ENCODE results near the gene WASL. TPM values are rescaled to one million over a fixed set of nuclear protein-coding genes. Genes with fewer than 3 reads are reported as not detected.

Gene WASL
- total RNA-seq, 2 donors from 2014 or later, result 20.9 to 24.7 TPM

DNA sequence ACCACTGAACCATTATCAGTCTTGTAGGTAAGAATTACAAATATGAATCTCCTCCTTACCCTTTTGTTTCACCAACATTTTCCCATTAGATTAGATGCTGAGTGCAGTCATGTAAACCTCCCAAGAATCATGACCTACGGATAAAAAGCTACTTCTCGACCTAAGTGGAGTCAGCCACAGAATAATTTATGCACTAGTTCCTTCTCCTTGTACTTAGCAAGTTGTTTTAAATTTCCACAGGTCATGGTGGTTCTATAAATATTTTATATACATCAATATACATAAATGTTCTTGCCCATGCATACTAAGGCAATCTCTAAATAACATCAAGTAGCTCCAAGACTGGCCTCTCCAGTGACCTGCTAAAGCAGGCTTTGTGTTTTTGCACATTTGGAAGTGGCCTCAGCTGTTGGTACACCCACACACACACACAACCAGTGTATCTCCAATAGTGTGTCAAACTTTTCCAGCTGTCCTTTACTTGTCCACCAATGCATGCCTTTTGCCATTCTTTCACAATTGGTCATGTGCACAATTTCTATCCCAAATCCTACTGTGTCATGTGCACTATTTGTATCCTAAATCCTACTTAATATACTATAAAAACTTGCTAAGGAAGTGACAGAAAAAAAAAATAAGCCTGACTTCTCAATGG, 71.6 kb downstream of the WASL start:
- no peak for TF ChIP-seq CTCF (IDR thresholded peaks at IDR 0.05)
- Histone ChIP-seq H3K9me3 (no peaks in the 10 kb centered on the region), H3K27me3 (no peaks in the 10 kb centered on the region), H3K27ac (no peak overlapping the region), H3K4me3 (no peak overlapping the region), H3K4me1 (peaks cover 0 to 55% of the 10 kb centered on the region in 2 donors), H3K36me3 (no peaks in the 10 kb centered on the region)
- DNase-seq (ENCODE audit: low spot score), result no peak

GRCh38 chr7:123675181-123675473, 73.7 kb downstream of the WASL start:
- DNase-seq (ENCODE audit: low spot score), result no peak
- Histone ChIP-seq H3K27ac (peak overlapping the region in 1 of 2 donors; percentile 52), H3K4me1 (peaks cover 0 to 34% of the 10 kb centered on the region in 2 donors), H3K9me3 (no peaks in the 10 kb centered on the region), H3K4me3 (no peak overlapping the region), H3K36me3 (no peaks in the 10 kb centered on the region), H3K27me3 (no peaks in the 10 kb centered on the region)
- no peak for TF ChIP-seq CTCF (IDR thresholded peaks at IDR 0.05)

DNA sequence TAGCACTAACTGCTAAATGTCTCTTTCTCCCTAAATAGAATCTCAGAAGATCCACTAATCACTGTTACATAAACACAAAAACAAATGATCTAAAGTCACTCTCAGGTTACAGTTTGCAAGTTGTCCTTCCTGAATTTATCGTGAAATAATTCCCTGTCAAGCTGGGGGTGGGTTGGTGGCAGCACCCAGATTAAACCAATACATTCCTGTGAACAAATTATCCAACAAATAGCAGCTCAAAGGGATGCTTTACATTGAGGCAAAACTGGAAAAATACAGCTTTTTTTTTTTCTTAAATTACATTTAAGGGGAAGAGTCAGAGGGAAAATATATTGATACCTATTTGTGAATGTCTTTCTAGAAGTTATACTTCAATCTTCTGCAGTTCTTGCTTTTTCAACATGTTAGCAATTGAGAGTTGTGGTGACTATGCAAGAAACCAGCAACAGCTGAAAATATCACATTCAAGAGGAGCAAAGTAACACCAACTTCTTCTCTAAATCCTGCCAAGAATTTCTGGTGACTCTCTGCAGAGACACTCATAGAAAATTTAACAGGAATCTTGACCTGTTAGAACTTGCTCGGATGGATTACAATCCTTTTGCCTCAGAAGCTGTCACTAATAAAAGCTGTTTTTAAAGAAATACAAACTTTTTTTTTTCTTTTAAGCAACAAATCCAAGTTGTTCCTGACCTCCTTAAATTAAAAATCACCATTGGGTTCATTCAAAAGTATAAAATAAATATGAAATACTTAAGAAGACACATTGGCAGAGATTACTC, 74.2 kb downstream of the WASL start:
- H3K27me3 ChIP-seq, result no peaks in the 10 kb centered on the region
- TF ChIP-seq CTCF (IDR thresholded peaks at IDR 0.05), result no peak
- peaks cover 0 to 30% of the 10 kb centered on the region in 2 donors for H3K4me1 ChIP-seq
- H3K36me3 ChIP-seq, result no peaks in the 10 kb centered on the region
- peak overlapping the region in 1 of 2 donors; percentile 52 for H3K27ac ChIP-seq
- H3K4me3 ChIP-seq, result no peak overlapping the region
- H3K9me3 ChIP-seq, result no peaks in the 10 kb centered on the region
- no peak for DNase-seq (ENCODE audit: low spot score)

- Histone ChIP-seq H3K4me1 (peaks cover 0 to 30% of the 10 kb centered on the region in 2 donors), H3K4me3 (no peak overlapping the region), H3K27ac (peak overlapping the region; percentile 36 to 52), H3K9me3 (no peaks in the 10 kb centered on the region), H3K36me3 (no peaks in the 10 kb centered on the region), H3K27me3 (no peaks in the 10 kb centered on the region)
- no peak for TF ChIP-seq CTCF (IDR thresholded peaks at IDR 0.05)
- no peak for DNase-seq (ENCODE audit: low spot score)
These were observed 74.9 kb downstream of the WASL start for GRCh38 chr7:123673752-123674398.

DNA sequence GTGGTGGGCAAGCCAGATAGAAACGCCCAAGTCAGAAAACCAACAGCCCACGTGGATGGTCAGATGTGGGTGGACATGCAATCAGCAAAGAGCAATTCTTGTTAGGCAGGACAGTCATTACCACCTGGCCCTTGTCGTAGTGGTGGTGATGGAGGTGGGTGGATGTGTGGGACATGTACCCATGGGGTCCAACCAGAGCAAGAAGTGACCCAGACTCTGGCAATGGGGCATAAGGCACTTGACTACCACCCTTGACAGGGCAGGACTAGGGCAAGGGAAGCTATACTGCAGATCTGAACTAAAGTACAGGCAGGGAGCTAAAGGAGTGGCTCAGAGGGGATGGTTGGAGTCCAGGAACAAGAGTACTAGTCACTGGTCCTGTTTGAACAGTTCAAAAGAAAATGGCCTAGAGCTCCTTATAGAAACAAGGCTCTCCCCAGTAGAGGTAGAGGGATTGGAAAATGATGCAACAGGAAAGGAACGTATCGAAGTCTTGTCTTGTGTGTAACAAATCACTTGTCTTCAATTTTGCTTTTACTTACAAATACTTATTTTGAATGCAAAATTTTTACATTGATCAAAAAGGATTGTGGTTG, 75.6 kb downstream of the WASL start:
- H3K27ac ChIP-seq, result peak overlapping the region; percentile 36 to 52
- H3K4me3 ChIP-seq, result no peak overlapping the region
- TF ChIP-seq CTCF (IDR thresholded peaks at IDR 0.05), result no peak
- no peak for DNase-seq (ENCODE audit: low spot score)
- H3K4me1 ChIP-seq, result peaks cover 0 to 30% of the 10 kb centered on the region in 2 donors
- no peaks in the 10 kb centered on the region for H3K36me3 ChIP-seq
- no peaks in the 10 kb centered on the region for H3K27me3 ChIP-seq
- no peaks in the 10 kb centered on the region for H3K9me3 ChIP-seq

Measured in right atrium auricular region (tissue), 2 donors.